RPMI7951 (cell line): Measurements from ENCODE around the gene PBX1. TPM values are rescaled to one million over a fixed set of nuclear protein-coding genes. Genes with fewer than 3 reads are reported as not detected.
A peak's percentile ranks its signal among the peaks of the same experiment; 100 is the strongest.

ENCODE experiments used
- DNase-seq: peaks from one replicate; pipeline ENCODE4 v3.0.0-alpha.2; 2012; ENCODE audit warnings: low read depth
- total RNA-seq: library from RNA; depleted of rRNA; stranded (reverse); fragments of >200 nt; shearing (Covaris generic); gene quantifications from 2 replicates; pipeline ENCODE4 v1.2.3, GENCODE V29; 2014

The PBX1 gene
- total RNA-seq, 1 experiment from 2014 or later, result 2.4 TPM

- peak; percentile 67 for DNase-seq
Measured at GRCh38 chr1:164695956-164696665, 137.1 kb downstream of the PBX1 start.

GRCh38 chr1:164699815-164700491 is 141.0 kb downstream of the PBX1 start:
- DNase-seq, result no peak

GRCh38 chr1:164700683-164701082 is 141.7 kb downstream of the PBX1 start:
- DNase-seq, result no peak

- DNase-seq, result no peak
Measured at GRCh38 chr1:164701189-164701761, 142.3 kb downstream of the PBX1 start.

- no peak for DNase-seq
Measured at GRCh38 chr1:164702216-164702615, 143.2 kb downstream of the PBX1 start.

GRCh38 chr1:164702664-164703063 is 143.7 kb downstream of the PBX1 start:
- no peak for DNase-seq

DNA sequence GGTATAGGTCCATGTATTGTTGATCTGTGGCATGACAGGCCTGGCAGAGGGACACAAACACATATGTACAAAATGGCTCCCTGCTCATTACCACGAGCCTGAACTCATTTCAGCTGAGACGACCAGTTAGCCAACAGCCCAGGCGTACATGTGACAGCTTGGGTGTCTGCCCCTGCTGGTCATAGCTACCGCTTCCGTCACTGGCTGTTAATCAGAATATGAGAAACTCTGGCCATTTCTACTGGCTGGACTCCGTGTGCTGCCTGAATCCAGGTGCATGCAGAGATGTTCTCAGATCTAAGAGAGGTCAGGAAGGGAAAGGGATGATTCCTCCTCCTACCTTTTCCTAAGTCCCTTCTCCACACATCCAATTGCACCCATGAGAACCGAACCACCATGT is 144.5 kb downstream of the PBX1 start:
- no peak for DNase-seq

DNA sequence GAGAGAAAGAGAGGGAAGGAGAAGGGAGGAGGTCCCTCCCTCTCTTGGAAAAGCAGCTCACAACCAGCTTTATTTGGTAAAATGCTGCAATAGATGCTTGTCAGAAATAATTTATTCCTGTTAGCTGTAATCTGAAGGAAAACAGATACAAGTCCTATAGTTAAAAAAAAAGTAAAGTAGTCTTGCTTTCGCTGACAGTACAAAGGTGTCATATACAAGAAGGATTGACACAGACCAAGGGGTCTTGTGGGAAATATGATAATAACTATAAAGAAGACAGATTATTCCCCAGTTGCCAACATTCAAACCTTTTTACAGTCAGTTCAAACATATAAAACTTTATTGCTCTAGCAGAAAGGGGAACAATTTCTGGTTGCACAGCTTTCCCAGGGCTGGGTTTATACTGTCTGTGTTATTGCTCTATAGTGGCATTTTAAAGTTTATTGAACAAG is 145.0 kb downstream of the PBX1 start:
- no peak for DNase-seq

GRCh38 chr1:164704954-164705353 is 146.0 kb downstream of the PBX1 start:
- no peak for DNase-seq

DNA sequence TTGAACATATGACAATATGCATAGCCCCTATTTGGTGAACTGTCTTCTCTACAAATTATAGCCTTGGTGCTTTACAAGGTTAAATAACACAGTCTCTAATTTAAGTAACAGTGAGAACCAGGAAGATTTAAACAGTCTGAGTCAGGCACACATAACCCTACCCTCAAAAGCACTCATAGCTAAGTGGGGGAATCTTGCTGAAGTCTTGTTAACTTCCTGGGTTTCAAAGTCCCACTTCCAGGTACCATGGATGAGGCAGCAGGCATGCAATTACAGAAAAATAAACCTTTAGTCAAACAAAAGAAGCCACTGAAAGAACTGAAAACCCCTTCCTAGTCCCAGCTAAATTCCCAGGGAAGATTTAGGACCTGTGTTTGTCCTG is 147.6 kb downstream of the PBX1 start:
- no peak for DNase-seq

GRCh38 chr1:164707868-164708331 is 148.9 kb downstream of the PBX1 start:
- DNase-seq, result peak; percentile 80

DNA sequence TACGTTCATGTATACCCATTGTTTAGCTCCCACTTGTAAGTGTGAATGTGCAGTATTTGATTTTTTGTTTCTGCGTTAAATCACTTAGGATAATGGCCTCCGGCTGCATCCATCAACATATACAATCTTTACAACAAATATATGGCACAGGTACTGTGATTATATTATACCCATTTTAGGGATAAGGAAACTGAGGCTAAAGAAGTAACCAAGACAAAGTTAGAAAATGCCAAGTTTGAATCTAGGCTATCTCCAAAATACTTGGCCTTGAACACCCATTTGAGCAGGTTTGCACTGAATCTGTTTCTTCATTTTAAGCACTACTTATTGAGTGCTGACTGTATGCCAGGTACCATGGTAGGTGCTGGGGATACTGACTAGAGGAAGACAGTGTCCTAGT is 149.6 kb downstream of the PBX1 start:
- DNase-seq, result no peak

- DNase-seq, result no peak
Measured at GRCh38 chr1:164709126-164709525, 150.1 kb downstream of the PBX1 start.

DNA sequence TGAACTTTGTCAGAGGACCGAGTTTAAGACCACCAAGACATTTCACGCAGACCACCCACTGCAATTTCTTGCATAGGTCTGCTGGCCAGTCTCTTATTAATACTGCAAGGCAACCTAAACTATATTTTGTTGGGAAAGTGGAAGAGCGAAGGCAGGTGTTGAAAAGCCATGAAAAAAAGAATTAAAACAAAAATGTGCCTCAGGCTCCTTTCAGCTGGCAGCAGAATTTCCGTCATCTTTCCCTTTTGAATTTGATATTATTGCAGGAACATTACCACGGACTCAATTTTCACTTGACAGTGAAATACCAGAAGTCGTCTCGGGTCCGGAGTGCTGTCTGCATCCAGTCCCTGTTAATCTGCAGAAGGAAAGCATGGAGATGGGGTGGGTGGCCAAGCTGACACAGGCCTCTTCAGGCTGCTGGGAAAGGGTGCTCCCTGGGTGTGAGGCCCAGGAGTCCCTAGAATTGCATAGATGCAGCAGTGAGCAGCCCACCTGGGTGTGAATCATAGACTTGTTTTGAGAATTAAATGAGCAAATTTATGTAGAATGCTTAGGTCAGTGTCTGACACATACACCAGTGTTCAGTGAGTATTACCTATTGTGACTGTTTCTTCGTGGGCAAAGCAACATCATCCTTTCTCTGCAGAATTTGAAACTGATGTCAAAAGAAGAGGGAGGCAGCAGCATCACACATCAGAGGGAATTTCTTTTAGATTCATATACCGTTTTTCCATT is 150.7 kb downstream of the PBX1 start:
- DNase-seq, result no peak

DNA sequence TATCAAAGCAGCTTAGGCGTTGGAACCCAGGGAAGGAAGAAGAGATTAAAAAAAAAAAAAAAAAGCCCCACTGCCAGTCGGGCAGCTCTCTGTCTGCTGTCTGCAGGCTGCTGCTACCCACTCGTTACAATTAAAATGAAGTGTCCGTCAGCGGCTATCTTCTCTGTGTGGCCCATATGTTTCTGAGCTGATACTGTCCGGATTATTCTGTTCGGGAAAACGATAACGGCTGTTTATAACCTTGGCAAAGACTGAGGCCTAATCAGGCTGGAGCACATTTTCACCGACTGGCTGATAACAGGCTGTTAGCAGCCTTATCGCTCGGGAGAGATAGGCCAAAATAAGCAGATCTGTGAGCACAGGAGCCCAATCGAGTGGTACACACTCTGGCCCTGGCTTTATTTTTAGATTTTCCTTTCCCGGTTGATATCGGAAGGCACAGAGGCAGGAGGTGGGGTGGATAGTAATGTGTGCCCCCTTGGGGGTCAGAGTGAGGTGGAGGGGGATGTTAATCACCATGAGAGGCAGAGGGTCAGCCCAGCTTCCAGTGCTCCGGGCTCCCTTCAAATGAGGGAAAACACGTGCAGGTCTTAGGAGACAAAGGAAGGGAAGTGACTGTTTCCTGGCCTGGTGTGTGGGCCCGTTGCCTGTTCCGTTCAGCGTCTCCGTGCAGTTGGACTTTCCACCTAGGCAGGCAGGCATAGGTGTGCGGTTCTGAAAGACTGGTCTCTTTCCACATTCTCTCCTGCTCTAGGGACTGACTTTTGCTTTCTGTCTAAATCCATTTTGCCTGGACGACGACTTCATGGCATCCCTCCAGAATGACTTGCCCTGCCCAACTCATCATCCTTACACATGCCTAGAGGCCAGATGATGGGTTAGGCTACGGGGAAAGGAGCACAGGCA is 153.4 kb downstream of the PBX1 start:
- peak; percentile 65 for DNase-seq

GRCh38 chr1:164713456-164714207 is 154.6 kb downstream of the PBX1 start:
- DNase-seq, result no peak

GRCh38 chr1:164716992-164717703 is 158.2 kb downstream of the PBX1 start:
- DNase-seq, result peak; percentile 78

DNA sequence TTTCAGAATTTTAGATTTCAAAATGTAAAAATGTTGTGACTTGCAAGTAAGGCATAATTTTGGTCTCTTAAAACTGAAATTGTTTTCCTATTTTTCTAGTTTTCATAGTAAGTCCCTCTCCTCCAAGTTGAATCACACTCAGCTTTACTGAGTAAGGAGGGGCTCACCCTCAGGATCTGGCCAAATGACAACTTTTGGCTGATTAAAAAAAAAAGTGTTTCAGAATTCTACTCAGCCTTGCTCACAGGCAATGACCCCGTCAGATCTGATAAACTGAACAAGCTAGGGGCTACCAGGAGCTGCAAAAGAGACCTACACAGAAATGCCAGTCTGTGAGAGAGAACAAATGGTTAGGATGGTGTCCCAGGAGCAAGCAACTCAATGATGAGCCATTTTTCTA is 159.8 kb downstream of the PBX1 start:
- no peak for DNase-seq

- DNase-seq, result no peak
Measured at GRCh38 chr1:164719676-164720439, 160.9 kb downstream of the PBX1 start.
